HuH-7 (cell line): Measurements from ENCODE around the gene DDX11.
A peak's percentile ranks its signal among the peaks of the same experiment; 100 is the strongest.
"Not testable (repeated sequence)": the region's sequence is repeated elsewhere in the genome, so short reads cannot be mapped to it uniquely, and the experiment has no call there.

Experiments used
- DNase-seq: peaks from one replicate; pipeline ENCODE4 v3.0.0; 2011; ENCODE audit warnings: low spot score

DDX11 gene

DNA sequence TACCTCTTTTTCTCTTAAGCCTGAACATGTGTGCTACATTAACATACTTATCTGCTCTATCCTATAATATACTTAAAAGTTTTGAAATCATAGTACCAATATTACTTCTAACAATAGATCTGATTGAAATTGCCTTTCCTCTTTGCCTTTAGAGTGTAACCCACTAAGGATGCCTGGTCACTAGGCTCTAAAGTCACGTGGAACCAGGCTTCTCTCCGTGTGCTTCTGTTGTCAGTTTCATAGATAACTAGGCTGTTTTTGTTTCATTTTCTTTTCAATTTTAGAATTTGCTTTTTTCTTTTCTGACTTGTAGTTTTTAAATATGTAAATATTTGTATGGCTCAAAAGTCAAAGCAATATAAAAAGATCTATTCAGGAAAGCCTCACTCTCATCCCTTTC, 25.8 kb downstream of the DDX11 start:
- DNase-seq, result not testable (repeated sequence)

- DNase-seq, result not testable (repeated sequence)
These were observed 27.0 kb downstream of the DDX11 start for GRCh38 chr12:31100503-31101208.

DNA sequence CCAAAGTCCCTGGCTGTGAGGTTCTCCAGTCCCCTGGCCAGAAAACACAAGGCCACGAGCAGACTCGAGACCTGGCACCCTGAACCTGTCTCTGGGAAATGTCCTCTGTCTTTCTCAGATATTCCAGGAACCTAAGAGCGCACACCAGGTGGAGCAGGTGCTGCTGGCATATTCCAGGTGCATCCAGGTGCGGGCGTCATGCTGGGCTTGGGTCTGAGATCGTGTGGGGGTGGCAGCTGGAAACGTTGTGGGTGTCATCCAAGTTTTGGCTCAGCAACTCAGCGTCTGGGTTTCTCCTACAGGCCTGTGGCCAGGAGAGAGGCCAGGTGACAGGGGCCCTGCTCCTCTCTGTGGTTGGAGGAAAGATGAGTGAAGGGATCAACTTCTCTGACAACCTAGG, 28.5 kb downstream of the DDX11 start:
- not testable (repeated sequence) for DNase-seq

GRCh38 chr12:31102596-31102995, 28.9 kb downstream of the DDX11 start:
- DNase-seq, result not testable (repeated sequence)

- not testable (repeated sequence) for DNase-seq
These were observed 29.9 kb downstream of the DDX11 start for GRCh38 chr12:31103561-31103975.

GRCh38 chr12:31104220-31104619, 30.6 kb downstream of the DDX11 start:
- not testable (repeated sequence) for DNase-seq

GRCh38 chr12:31104773-31105172, 31.1 kb downstream of the DDX11 start:
- DNase-seq, result not testable (repeated sequence)

DNA sequence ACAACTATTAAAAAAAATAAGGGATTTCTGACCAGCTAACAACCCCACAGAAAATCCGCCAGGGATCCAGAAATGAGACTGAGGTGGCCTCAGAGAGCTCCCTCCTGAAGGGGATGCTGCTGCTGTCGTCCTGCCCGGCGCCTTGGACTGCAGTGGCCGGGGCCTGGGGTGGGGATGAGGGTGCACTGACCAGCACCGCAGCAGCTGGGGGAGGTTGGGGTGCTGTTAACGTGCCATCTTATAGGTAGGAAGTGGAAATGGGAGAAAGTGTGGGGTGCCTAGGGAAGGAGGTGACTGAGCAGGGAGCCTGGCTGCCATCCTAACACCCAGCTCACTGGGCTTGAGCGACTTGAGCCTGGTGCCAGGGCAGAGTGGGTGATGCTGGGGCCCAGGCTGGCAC, 32.0 kb downstream of the DDX11 start:
- no peak for DNase-seq

DNA sequence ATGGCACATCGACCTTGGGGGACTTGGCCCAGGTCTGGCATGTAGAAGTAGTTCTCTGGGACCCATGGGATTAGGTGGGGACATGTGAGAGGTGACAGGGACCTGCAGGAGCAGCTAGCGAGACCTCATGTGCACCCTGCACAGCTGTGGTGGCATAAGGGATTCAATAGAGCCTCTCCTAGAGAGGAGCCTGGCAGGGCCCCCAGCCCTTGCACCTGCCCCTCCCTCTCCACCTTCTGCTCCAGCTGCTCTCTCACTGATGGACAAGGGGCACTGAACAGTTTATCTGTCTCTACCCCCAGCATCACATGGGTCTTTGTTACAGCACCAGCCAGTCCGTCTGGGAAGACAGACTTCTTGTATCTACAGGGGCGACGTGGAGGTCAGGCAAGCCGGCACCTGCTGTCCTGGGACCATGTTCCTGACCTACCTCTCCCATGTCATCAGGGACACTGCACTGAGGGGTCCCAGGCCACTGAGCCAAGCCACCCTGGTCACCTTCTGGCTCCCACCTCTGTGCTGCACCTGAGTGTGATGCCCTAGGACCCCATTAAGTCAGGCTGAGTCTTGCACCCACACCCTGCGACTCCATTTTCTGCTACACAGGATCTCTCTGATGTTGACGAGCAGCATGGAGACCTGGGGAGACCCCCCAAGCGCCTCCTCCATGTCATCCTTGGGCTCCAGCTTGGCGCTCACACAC, 32.6 kb downstream of the DDX11 start:
- no peak for DNase-seq

DNA sequence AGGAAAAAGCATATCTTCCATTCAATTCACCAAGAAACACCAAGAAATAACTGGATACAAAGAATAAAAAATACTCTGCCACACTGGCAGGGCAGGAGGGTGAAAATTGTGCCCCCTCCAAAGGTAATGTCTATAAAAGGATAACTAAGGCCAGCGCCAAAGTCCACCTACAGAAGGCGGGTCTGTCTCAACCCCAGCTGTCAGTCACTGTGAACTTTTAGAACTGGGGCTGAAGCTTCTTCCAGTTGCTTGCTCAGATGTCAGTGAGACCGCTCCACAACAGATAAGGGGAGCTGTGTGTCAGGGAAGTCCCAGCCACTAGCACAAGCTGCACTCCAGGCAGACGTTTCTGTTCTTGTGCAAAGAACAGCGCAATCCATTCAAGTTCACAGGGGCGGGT, 36.1 kb downstream of the DDX11 start:
- DNase-seq, result not testable (repeated sequence)

DNA sequence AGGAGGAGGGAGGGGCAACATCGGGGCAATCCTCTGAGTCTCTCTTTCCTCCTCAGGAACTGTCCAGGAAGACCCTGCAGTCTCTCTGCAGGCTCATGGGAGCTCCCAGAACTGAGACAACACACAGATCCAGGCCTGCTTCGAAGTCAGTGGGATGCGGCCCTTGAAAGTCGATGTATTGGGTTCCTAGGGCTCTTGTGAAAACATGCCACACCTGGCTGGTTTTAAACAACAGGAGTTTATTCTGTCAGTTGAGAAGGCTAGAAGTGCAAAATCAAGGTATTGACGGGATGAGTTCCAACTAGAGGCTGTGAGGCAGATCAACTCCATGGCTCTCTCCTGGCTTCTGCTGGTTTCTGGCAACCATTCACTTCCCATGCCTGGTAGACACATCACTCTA, 36.6 kb downstream of the DDX11 start:
- DNase-seq, result not testable (repeated sequence)

GRCh38 chr12:31115092-31115601, 41.5 kb downstream of the DDX11 start:
- not testable (repeated sequence) for DNase-seq

DNA sequence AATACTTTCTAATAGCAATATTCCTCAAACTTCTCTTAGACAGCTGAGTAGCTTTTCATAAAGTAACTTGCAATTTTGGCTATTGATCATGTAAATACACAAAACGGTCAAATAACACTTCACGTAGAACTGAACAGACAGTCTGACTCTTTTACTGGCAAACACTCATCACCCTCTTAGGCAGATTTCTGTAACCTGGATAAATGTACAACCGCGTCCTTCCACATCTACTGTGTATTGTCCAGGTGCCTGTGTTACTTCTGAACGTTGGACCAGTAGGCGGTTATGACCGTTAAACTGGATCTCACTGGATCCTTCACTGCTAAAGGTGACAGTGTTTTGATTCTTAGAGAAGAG, 43.2 kb downstream of the DDX11 start:
- DNase-seq, result not testable (repeated sequence)

GRCh38 chr12:31117203-31118011, 43.7 kb downstream of the DDX11 start:
- peak; percentile 90 for DNase-seq

DNA sequence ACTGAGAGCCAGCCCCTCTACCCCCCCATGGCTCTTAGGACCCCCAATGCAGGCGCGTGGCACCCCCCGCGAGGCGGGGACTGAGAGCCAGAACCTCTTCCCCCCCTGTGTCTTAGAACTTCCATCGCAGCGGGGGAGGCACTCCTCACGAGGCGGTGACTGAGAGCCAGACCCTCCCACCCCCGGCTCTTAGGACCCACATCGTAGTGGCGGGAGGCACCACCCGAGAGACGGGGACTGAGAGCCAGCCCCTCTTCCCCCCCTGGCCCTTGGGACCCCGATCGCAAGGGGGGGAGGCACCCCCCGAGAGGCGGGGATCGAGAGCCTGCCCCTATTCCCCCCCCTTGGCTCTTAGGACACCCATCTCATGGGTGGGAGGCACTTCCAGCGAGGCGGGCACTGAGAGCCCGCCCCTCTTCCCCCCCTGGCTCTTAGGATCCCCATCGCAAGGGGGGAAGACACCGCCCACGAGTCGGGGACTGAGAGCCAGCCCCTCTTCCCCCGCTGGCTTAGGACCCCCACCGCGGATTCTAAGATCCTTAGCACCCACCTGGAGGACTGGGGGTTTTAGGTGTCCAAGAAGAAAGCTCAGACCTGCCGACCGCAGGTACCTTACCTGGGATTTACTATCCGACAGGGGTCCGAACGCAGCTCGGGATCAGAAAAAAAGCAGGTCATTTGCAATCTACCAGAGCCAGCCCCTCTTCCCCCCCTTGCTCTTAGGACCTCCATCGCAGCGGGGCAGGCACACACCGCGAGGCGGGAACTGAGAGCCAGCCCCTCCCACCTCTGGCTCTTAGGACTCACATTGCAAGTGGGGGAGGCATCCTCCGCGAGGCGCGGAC, 44.9 kb downstream of the DDX11 start:
- DNase-seq, result peak; percentile 45

- no peak for DNase-seq
These were observed 45.6 kb downstream of the DDX11 start for GRCh38 chr12:31119192-31119802.

GRCh38 chr12:31119803-31120211, 46.1 kb downstream of the DDX11 start:
- no peak for DNase-seq

GRCh38 chr12:31120392-31121008, 46.8 kb downstream of the DDX11 start:
- no peak for DNase-seq

DNA sequence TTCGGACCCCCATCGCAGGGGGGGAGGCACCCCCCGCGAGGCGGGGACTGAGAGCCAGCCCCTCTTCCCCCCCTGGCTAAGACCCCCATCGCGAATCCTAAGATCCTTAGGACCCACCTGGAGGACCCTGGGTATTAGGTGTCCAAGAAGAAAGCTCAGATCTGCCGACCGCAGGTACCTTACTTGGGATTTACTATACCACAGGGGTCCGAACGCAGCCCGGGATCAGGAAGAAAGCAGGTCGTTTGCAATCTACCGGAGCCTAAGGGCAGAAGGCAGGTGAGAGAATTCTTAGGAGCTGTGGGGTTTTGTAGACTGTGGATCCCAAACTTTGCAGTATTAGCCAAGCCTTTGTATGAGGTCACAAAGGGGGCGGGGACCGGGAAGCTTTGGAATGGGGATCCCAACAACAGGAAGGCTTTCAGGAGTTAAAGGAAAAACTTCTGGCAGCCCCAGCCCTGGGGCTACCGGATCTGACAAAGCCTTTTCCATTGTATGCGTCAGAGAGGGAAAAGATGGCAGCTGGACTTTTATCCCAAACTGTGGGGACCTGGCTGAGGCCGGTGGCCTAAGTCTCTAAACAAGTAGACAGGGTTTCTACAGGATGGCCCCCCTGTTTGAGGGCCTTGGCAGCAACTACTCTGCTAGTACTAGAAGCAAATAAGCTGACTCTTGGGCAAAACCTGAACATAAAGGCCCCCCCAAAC, 47.5 kb downstream of the DDX11 start:
- DNase-seq, result not testable (repeated sequence)

DNA sequence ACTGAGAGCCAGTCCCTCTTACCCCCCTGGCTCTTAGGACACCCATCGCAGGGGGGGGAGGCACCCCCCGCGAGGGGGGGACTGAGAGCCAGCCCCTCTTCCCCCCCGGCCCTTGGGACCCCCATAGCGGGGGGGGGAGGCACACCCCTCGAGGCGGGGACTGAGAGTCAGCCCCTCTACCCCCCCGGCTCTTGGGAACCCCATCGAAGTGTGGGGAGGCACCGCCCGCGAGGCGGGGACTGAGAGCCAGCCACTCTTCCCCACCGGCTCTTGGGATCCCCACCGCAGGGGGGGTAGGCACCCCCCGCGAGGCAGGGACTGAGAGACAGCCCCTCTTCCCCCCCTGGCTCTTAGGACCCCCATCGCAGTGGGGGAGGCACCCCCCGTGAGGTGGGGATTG, 48.8 kb downstream of the DDX11 start:
- no peak for DNase-seq
